Suprapubic skin (tissue), 4 donors: ENCODE results near the gene SETDB2. TPM values are rescaled to one million over a fixed set of nuclear protein-coding genes. Genes with fewer than 3 reads are reported as not detected.
A peak's percentile ranks its signal among the peaks of the same experiment; 100 is the strongest.
"Not testable (repeated sequence)": the region's sequence is repeated elsewhere in the genome, so short reads cannot be mapped to it uniquely, and the experiment has no call there.

Experiments used
- DNase-seq, 2 donors: peaks; one replicate each; pipeline ENCODE4 v3.0.0-alpha.2; 2019; ENCODE audit warnings: low spot score in 2 of 2
- H3K27ac ChIP-seq: fragments of 200-600 bp; sonication (generic); one replicate; pipeline ENCODE4 v1.5.1; 2019
- H3K27me3 ChIP-seq: fragments of 200-600 bp; sonication (generic); one replicate; pipeline ENCODE4 v1.5.1; 2019
- H3K36me3 ChIP-seq: fragments of 200-600 bp; sonication (generic); one replicate; pipeline ENCODE4 v1.5.1; 2019
- H3K4me1 ChIP-seq: fragments of 200-600 bp; sonication (generic); one replicate; pipeline ENCODE4 v1.5.1; 2019
- H3K4me3 ChIP-seq: fragments of 200-600 bp; sonication (generic); one replicate; pipeline ENCODE4 v1.5.1; 2019; ENCODE audit warnings: mild to moderate bottlenecking
- H3K9me3 ChIP-seq: fragments of 200-600 bp; sonication (generic); one replicate; pipeline ENCODE4 v1.5.1; 2019
- CTCF ChIP-seq, 2 donors: fragments of 200-600 bp in 1 of 2; fragments of 450-650 bp in 1 of 2; sonication (generic) in 1 of 2; IDR thresholded peaks; one replicate each; pipeline ENCODE4 v1.5.1; 2016 to 2019; ENCODE audit warnings: antibody characterized with exemption in 2 of 2, mild to moderate bottlenecking in 1 of 2, moderate library complexity in 1 of 2
- EP300 ChIP-seq: sonication (generic); formaldehyde crosslinking; IDR thresholded peaks from one replicate; pipeline ENCODE4 v1.6.1; 2017; ENCODE audit warnings: antibody characterized with exemption
- POLR2A ChIP-seq, 2 donors: fragments of 450-650 bp; IDR thresholded peaks; one replicate each; pipeline ENCODE4 v1.6.1; 2017; ENCODE audit warnings: antibody characterized with exemption in 2 of 2, mild to moderate bottlenecking in 2 of 2, moderate library complexity in 2 of 2
- POLR2AphosphoS5 ChIP-seq, 3 donors: sonication (generic); formaldehyde crosslinking; IDR thresholded peaks; one replicate each; pipeline ENCODE4 v1.6.1; 2017; ENCODE audit warnings: antibody characterized with exemption in 3 of 3
- WGBS: methylation state at CpG from one replicate; pipeline ENCODE4 v1.1.5; 2018; 5-methylcytosine and 5-hydroxymethylcytosine counted together
- total RNA-seq, 4 donors: library from RNA; depleted of rRNA; stranded (reverse); fragments of >200 nt; gene quantifications; one replicate each; pipeline ENCODE4 v1.1.0, GENCODE V29; 2016

Gene SETDB2
- total RNA-seq, 4 donors from 2014 or later, result 5.3 to 19.8 (median 11.0) TPM

DNA sequence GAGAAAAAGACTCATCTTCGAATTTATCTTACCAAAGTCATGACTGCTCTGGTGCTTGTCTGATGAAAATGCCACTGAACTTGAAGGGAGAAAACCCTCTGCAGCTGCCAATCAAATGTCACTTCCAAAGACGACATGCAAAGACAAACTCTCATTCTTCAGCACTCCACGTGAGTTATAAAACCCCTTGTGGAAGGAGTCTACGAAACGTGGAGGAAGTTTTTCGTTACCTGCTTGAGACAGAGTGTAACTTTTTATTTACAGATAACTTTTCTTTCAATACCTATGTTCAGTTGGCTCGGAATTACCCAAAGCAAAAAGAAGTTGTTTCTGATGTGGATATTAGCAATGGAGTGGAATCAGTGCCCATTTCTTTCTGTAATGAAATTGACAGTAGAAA, 32.5 kb downstream of the SETDB2 start:
- Histone ChIP-seq H3K27ac (no peak overlapping the region), H3K36me3 (peaks cover 69% of the 10 kb centered on the region), H3K4me3 (no peak overlapping the region), H3K4me1 (no peaks in the 10 kb centered on the region), H3K27me3 (no peaks in the 10 kb centered on the region), H3K9me3 (no peaks in the 10 kb centered on the region)
- TF ChIP-seq EP300, result no peak
- no peak for TF ChIP-seq CTCF (IDR thresholded peaks at IDR 0.05)
- WGBS, result 88% methylated on average over 7 of the region's 7 CpGs
- no peak for DNase-seq

- TF ChIP-seq CTCF (IDR thresholded peaks at IDR 0.05) (no peak), POLR2A (IDR thresholded peaks at IDR 0.05) (no peak), EP300 (no peak), POLR2AphosphoS5 (IDR thresholded peaks at IDR 0.05) (no peak)
- Histone ChIP-seq H3K27me3 (no peaks in the 10 kb centered on the region), H3K27ac (no peak overlapping the region), H3K36me3 (peaks cover 60% of the 10 kb centered on the region), H3K4me1 (no peaks in the 10 kb centered on the region), H3K4me3 (no peak overlapping the region), H3K9me3 (no peaks in the 10 kb centered on the region)
- 43% methylated on average over 5 of the region's 5 CpGs for WGBS
- DNase-seq, result no peak
These were observed 37.7 kb downstream of the SETDB2 start for GRCh38 chr13:49481788-49482187.

DNA sequence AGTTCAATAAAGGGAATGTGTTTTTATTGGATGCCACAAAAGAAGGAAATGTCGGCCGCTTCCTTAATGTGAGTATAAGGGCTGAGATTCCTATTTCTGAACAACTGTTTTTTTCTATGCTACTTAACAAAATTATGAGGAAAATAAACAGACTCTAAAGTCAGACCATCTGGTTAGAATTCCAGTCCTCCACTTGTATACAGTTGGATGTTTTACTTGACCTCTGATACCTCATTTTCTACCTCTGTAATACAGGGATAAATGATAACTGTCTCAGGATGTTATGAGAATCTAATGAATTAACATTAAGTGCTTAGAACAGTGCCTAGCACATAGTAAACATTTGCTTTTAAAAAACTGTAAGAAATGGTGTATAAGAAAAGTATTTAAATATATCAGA, 44.5 kb downstream of the SETDB2 start:
- DNase-seq, result no peak
- 87% methylated on average over 2 of the region's 2 CpGs for WGBS
- no peak overlapping the region for H3K27ac ChIP-seq
- no peak overlapping the region for H3K4me3 ChIP-seq
- no peaks in the 10 kb centered on the region for H3K27me3 ChIP-seq
- no peaks in the 10 kb centered on the region for H3K4me1 ChIP-seq
- TF ChIP-seq POLR2AphosphoS5 (IDR thresholded peaks at IDR 0.05) (no peak), CTCF (IDR thresholded peaks at IDR 0.05) (no peak)
- peaks cover 31% of the 10 kb centered on the region for H3K36me3 ChIP-seq
- H3K9me3 ChIP-seq, result no peaks in the 10 kb centered on the region

DNA sequence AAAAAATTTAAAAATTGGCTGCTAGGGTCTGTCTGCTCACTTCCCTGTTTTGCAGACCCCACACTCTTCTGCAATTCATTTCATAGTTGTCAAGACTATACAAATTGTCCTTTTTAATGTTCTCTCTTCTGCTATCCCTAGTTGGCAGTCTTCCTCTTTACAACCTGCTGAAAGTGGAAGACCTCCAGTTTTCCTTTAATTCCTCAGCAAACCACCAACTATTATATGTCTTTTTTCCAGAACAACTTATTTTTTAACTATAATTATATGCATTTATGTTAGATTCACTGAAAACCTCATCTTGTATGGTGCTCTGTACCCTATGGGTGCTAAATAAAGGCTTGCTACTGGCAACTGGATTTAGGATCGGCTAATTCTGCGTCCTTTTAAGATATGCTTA, 50.6 kb downstream of the SETDB2 start:
- no peaks in the 10 kb centered on the region for H3K9me3 ChIP-seq
- H3K27ac ChIP-seq, result peak overlapping the region; percentile 93
- H3K4me1 ChIP-seq, result peaks cover 18% of the 10 kb centered on the region
- H3K27me3 ChIP-seq, result no peaks in the 10 kb centered on the region
- no peak for DNase-seq
- peaks cover 3% of the 10 kb centered on the region for H3K36me3 ChIP-seq
- TF ChIP-seq POLR2AphosphoS5 (IDR thresholded peaks at IDR 0.05), result no peak
- TF ChIP-seq CTCF (IDR thresholded peaks at IDR 0.05), result no peak
- no peak for TF ChIP-seq EP300
- TF ChIP-seq POLR2A (IDR thresholded peaks at IDR 0.05), result no peak
- H3K4me3 ChIP-seq, result peak overlapping the region; percentile 64
- WGBS, result 37% methylated on average over 2 of the region's 2 CpGs

DNA sequence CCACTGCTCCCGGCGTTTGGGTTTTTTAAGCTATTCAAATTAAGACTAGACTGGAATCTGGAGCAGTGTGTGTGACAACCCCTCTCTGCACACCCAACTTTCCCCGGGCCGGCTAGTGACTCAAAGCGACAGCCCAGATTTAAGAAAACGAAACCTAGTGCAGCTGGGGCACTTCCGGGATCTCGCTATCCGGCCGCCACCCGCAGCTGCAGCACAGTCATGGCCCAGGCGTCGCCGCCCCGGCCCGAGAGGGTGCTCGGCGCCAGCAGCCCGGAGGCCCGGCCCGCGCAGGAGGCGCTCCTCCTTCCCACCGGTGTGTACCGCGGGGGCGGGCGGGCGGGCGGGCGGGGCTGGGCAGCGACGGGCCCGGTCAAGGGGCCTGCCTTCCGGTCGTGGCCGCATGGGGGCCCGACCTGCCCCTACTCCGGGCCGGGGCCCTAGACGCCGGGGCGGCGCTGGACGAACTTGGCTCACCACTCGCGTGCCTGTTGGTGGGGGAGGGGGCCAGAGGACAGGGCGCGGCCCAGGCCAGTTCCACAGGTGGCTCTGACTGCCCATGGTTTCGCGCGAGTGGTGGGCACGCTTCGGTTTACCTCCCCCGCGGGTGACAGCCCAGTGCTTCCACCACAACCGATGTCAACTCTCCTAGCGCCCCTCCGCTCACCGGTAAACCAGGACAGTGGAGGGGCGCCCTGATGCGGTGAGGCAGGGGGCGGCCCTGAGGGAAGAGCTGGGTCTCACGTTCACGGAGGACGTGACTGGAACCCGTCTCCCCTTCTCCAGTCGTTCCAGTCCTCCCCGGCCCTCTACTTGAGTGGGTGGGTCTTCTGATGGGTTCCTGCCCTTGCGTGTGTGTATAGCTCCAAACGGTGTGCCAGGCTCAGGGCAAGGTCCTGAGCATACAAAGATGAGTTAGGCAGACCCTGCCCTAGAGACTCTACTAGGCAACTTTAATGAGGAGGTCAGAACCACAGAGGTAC, 52.0 kb downstream of the SETDB2 start, which contains the start of gene PHF11:
PHF11 (plus strand) TSS at position 171 of the 980 bp plus-strand sequence; CDS start at position 220, 49 bp downstream.
- no peaks in the 10 kb centered on the region for H3K27me3 ChIP-seq
- peaks cover 3% of the 10 kb centered on the region for H3K36me3 ChIP-seq
- 5% methylated on average over 11 of the region's 71 CpGs for WGBS
- H3K27ac ChIP-seq, result peak within 1 kb of the TSS; percentile 93
- H3K4me3 ChIP-seq, result peak within 1 kb of the TSS; percentile 64
- peak; percentile 89 to 92 for DNase-seq
- no peaks in the 10 kb centered on the region for H3K9me3 ChIP-seq
- TF ChIP-seq CTCF (IDR thresholded peaks at IDR 0.05) (no peak), EP300 (no peak), POLR2A (IDR thresholded peaks at IDR 0.05) (no peak), POLR2AphosphoS5 (IDR thresholded peaks at IDR 0.05) (no peak)
- H3K4me1 ChIP-seq, result peaks cover 24% of the 10 kb centered on the region

DNA sequence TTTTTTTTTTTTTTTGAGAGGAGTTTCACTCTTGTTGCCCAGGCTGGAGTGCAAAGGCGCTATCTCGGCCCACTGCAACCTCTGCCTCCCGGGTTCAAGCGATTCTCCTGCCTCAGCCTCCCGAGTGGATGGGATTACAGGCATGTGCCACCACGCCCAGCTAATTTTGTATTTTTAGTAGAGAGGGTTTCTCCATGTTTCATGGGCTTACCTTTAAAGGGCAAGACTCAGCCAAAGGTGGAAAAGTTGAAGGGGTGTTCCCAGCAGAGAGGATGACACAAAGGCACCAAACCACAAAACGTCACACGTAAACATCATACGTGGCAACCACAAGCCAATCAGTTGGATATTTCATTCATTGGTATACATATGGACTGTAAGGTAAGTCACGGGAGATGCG, 52.8 kb downstream of the SETDB2 start:
- not testable (repeated sequence) for H3K9me3 ChIP-seq, H3K27me3 ChIP-seq, H3K36me3 ChIP-seq, DNase-seq
- Histone ChIP-seq H3K27ac (peak overlapping the region; percentile 93), H3K4me3 (peak overlapping the region; percentile 64), H3K4me1 (peaks cover 24% of the 10 kb centered on the region)
- WGBS, result 61% methylated on average over 11 of the region's 11 CpGs
